ENCODE data around the gene LIM2.
A peak's percentile ranks its signal among the peaks of the same experiment; 100 is the strongest.

Gene LIM2

DNA sequence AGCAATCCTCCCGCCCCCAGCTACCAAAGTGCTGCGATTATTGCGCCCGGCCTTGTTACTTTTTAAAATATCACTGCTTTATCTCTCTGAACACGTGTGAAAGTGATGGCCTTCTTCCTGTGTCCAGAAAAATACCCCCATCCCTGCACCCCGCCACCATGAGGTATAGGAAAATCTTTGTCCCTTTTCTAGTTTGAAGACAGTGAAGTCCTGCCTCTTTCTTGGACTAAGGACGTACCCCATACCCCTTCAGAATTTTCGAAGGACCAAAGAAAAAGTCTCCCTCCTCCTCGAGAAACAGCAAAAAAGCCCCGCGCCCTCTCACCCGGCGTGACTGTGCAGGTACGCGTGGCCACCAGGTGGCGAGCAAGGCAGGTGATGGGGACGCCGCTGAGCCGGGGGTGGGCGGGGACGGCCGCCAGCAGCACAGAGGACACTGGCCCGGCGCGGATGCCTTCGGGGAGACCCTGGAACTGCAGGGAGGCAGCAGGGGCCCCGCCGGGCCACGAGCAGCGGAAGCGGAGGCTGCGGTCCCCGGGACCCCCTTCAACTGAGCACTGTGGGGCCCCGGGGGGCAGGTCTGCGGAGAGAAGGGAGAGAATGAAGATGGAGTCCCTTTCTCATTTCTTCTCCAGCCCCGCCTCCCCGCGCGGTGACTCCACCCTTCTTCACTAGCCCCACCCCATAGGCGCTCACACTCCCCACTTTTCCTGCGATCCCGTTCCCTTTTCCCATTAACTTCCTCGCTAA lies 49.0 kb downstream of the LIM2 start:
- peak; percentile 79 for DNase-seq

GRCh38 chr19:51337861-51338562 lies 49.8 kb downstream of the LIM2 start:
- no peak for DNase-seq

DNA sequence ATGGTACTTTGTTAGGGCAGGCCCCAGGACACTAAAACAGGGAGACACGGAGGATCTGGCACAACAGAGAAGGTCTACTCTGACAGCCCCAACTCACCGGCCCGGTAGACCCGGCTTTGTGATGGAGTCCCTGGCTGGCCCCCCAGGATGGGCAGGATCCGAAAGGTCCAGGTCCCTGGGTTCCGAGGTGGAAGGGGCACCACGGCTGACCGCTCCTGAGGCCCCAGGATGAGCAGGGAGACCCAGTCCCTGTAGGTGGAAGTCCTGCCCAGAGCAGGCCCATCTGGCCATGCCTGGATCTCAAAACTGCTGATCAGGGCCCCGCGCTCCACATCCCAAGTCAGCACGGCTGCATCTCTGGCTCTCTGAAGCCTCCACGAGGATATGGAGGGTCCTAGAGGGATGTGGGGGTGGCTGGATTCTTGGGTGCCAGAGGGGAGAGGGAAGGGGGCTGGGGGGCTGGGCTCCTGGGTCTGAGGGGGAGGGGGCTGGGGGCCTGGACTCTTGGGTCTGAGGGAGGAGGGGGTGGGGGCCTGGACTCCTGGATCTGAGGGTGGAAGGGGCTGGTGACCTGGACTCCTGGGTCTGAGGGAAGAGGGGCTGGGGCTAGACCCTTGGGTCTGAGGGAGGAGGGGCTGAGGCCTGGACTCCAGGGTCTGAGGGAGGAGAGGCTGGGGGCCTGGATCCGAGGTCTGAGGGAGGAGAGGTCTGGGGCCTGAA lies 50.5 kb downstream of the LIM2 start:
- DNase-seq: no peak

GRCh38 chr19:51333836-51334460 lies 53.8 kb downstream of the LIM2 start:
- DNase-seq: no peak

GRCh38 chr19:51331716-51332115 lies 56.1 kb downstream of the LIM2 start:
- no peak for DNase-seq

- DNase-seq: no peak
Observed at GRCh38 chr19:51331193-51331592, 56.6 kb downstream of the LIM2 start.

DNA sequence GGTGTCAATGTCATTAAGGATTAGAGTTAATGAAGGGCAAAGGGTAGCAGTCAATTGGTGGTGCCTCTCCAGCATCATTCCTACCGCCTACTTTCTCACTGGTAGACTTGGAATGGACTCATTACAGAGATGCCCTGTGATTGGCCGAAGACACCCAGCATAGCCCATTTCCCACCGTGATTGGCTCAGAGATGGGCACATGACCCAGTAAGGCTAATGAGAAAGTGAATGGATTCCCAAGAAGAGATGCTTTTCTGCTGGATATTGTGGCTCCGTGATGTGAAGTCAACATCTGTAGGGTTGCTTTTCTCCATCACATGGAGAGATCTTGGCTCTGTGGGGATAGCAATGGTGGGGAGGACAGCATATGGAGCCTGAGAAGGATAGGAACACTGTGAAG lies 57.4 kb downstream of the LIM2 start:
- DNase-seq: no peak
